Liver (tissue), 9 donors: ENCODE data around the gene EML2. TPM values are rescaled to one million over a fixed set of nuclear protein-coding genes. Genes with fewer than 3 reads are reported as not detected.
A peak's percentile ranks its signal among the peaks of the same experiment; 100 is the strongest.

ENCODE experiments used
- DNase-seq: peaks from one replicate; pipeline ENCODE4 v3.0.0-alpha.2; 2017; ENCODE audit warnings: low spot score
- H3K27ac ChIP-seq, 2 donors: one replicate each; pipeline ENCODE4 v1.7.0; 2013; ENCODE audit warnings: inconsistent platforms in 2 of 2, low read length in 2 of 2, control low read depth in 1 of 2, low read depth in 1 of 2, mild to moderate bottlenecking in 1 of 2
- H3K27me3 ChIP-seq, 4 donors: one replicate each; pipeline versions ENCODE4 v1.6.1 to v1.7.0; 2013; ENCODE audit warnings: low read length in 3 of 4, inconsistent platforms in 1 of 4, mild to moderate bottlenecking in 1 of 4, moderate library complexity in 1 of 4; ENCODE audit not compliant: control insufficient read depth in 4 of 4, insufficient read depth in 4 of 4
- H3K36me3 ChIP-seq, 4 donors: one replicate each; pipeline versions ENCODE4 v1.6.1 to v1.7.0; 2013; ENCODE audit warnings: low read length in 3 of 4, mild to moderate bottlenecking in 3 of 4, low read depth in 1 of 4, moderate library complexity in 1 of 4; ENCODE audit not compliant: control insufficient read depth in 4 of 4, insufficient read depth in 3 of 4
- H3K4me1 ChIP-seq, 4 donors: one replicate each; pipeline versions ENCODE4 v1.6.1 to v1.7.0; 2013; ENCODE audit warnings: low read length in 3 of 4, mild to moderate bottlenecking in 3 of 4, moderate library complexity in 1 of 4; ENCODE audit not compliant: control insufficient read depth in 4 of 4, insufficient read depth in 4 of 4
- H3K4me3 ChIP-seq, 3 donors: one replicate each; pipeline versions ENCODE4 v1.6.1 to v1.7.0; 2013; ENCODE audit warnings: low read length in 3 of 3, control low read depth in 1 of 3, low read depth in 1 of 3, mild to moderate bottlenecking in 1 of 3
- H3K9ac ChIP-seq, 2 donors: one replicate each; pipeline ENCODE4 v1.7.0; 2013; ENCODE audit warnings: low read length in 2 of 2, mild to moderate bottlenecking in 2 of 2, moderate library complexity in 2 of 2, control low read depth in 1 of 2, low read depth in 1 of 2
- H3K9me3 ChIP-seq, 4 donors: one replicate each; pipeline versions ENCODE4 v1.6.1 to v1.7.0; 2013; ENCODE audit warnings: low read length in 3 of 4; ENCODE audit not compliant: control insufficient read depth in 4 of 4
- EGR1 ChIP-seq, 2 donors: IDR thresholded peaks; 2 replicates each; pipeline ENCODE4 v1.6.1; 2016 to 2018; ENCODE audit warnings: antibody characterized with exemption in 2 of 2, low read depth in 2 of 2
- GABPA ChIP-seq, 2 donors: IDR thresholded peaks in 1 of 2; conservative IDR thresholded peaks in 1 of 2; 2 replicates each; pipeline ENCODE4 v1.6.1; 2016; ENCODE audit warnings: antibody characterized with exemption in 2 of 2, mild to moderate bottlenecking in 1 of 2, moderate library complexity in 1 of 2
- HNF4A ChIP-seq, 2 donors: conservative IDR thresholded peaks; 2 replicates each; pipeline ENCODE4 v1.6.1; 2016; ENCODE audit warnings: antibody characterized with exemption in 2 of 2, mild to moderate bottlenecking in 2 of 2
- NR2F2 ChIP-seq: IDR thresholded peaks from 2 replicates; pipeline ENCODE4 v1.6.1; 2016; ENCODE audit warnings: antibody characterized with exemption
- RAD21 ChIP-seq, 2 donors: IDR thresholded peaks; 2 replicates each; pipeline ENCODE4 v1.6.1; 2016; ENCODE audit warnings: antibody characterized with exemption in 2 of 2, mild to moderate bottlenecking in 2 of 2
- RXRA ChIP-seq, 2 donors: IDR thresholded peaks; 2 replicates each; pipeline ENCODE4 v1.6.1; 2017 to 2018; ENCODE audit warnings: antibody characterized with exemption in 2 of 2, mild to moderate bottlenecking in 1 of 2
- SP1 ChIP-seq: IDR thresholded peaks from 2 replicates; pipeline ENCODE4 v1.6.1; 2018; ENCODE audit warnings: antibody characterized with exemption, mild to moderate bottlenecking
- TAF1 ChIP-seq: conservative IDR thresholded peaks from 2 replicates; pipeline ENCODE4 v1.6.1; 2016; ENCODE audit warnings: antibody characterized with exemption, mild to moderate bottlenecking
- YY1 ChIP-seq: IDR thresholded peaks from 2 replicates; pipeline ENCODE4 v1.6.1; 2016; ENCODE audit warnings: antibody characterized with exemption, mild to moderate bottlenecking
- WGBS: extraction: QIAGEN DNeasy Blood & Tissue Kit; methylation state at CpG from one replicate; pipeline ENCODE4 v1.1.7; 2013; 5-methylcytosine and 5-hydroxymethylcytosine counted together
- polyA plus RNA-seq, 2 donors: library from polyadenylated mRNA; stranded (reverse) in 1 of 2; unstranded in 1 of 2; fragments of 200-250 nt in 1 of 2; fragments of >200 nt in 1 of 2; fragmentation: Nextera tagmentation in 1 of 2; extraction: Ambion mirVana in 1 of 2; gene quantifications; one replicate each; pipeline versions ENCODE4 v1.2.1 to v1.2.3, GENCODE V29; 2013 to 2015
- total RNA-seq, 2 donors: library from RNA; depleted of rRNA; stranded (reverse); fragments of >200 nt; gene quantifications; one replicate each; pipeline ENCODE4 v1.2.3, GENCODE V29; 2014
- TF ChIP-seq, protein P1 (sequence below): IDR thresholded peaks from 2 replicates; pipeline ENCODE4 v1.6.1; 2016; ENCODE audit warnings: antibody characterized with exemption
- TF ChIP-seq, protein P2 (sequence below): fragments of 150-350 bp; IDR thresholded peaks from 2 replicates; pipeline ENCODE4 v1.5.1; 2017; ENCODE audit warnings: improper control_type of control experiment, low read depth, low read length; ENCODE audit not compliant: missing input control
- donor health status: healthy.
- donor health status: healthy.
- donor health status: healthy.
- donor health status: healthy.
- donor health status: healthy.

Gene EML2
- total and polyA plus RNA-seq, 4 donors = 1.1 to 10.4 (median 9.0) TPM

DNA sequence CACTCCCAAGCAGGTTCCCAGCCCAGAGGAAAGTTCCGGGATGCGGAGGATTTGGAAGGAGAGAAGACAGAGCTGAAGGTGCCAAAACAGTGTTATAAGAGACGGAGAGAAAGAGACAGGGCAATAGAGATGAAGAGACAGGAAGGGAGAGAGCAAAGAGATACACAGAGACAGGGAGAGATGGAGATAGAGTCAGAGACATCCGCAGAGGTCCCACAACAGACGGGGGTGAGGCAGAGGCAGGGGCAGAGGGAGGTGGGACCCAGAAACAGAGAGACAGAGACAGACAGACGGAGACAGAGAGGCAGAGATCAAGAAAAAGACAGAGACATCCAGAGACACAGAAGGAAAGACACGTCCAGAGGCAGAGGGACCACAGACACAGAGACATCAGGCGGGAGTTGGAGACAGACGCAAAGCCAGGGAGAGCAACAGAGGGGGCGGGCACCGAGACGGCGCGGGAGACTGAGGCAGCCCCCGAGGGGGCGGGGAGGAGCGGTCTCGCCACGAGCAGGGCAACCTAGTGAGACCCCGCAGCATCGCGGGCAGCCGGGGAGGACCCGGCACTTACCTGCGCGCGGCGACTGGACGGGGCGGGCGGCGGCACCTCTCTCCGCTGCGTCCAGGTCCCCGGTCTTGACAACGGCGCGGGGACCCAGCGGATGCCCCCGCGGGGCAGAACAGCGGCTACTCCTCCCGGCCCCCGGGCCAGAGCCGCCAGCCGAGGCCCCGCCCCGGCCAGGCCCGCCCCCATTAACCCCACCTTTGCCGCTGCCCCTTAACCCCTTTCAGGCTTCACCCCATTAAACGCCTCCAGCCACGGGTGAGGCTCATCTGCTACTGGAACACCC lies 37.4 kb downstream of the EML2 start, which contains the start of gene GPR4:
Gene GPR4 (minus strand): TSS at position 689 of the 851 bp plus-strand sequence. CDS start 10,346 bp downstream, outside the sequence.
- Histone ChIP-seq H3K4me1 (peaks cover 0 to 11% (median under 1%) of the 10 kb centered on the region in 4 donors), H3K9ac (peak within 1 kb of the TSS in 1 of 2 donors; percentile 31)
- 5% methylated on average over 52 of the region's 52 CpGs for WGBS

DNA sequence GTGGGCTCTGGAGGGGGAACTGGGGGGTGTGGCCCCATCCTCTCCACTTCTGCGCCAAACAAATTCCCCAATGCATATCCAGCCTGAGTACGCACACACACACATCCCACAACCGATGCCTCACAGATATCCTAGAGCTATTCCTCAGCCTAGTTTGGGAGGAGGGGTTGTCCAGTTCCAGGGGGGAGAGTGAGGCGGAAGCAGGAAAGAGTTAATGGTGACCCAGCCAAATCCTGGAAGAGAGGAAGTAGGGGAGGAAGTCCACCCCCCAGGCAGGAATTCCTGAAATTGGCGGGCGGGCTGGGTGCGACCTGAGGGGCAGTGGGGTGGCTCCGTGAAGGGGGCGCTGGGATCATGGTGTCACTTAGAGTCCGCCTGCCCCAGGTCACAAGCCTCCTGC lies 38.1 kb downstream of the EML2 start:
- DNase-seq = no peak
- 17% methylated on average over 10 of the region's 10 CpGs for WGBS
- Histone ChIP-seq H3K9me3 (no peaks in the 10 kb centered on the region), H3K36me3 (no peaks in the 10 kb centered on the region), H3K4me1 (peaks cover 0 to 11% (median under 1%) of the 10 kb centered on the region in 4 donors), H3K4me3 (peak overlapping the region; percentile 11 to 47 (median 47)), H3K27ac (peak overlapping the region; percentile 46 to 48), H3K9ac (peak overlapping the region in 1 of 2 donors; percentile 31), H3K27me3 (peaks cover 0 to 7% (median 5%) of the 10 kb centered on the region in 4 donors)
- TF ChIP-seq EGR1 (IDR thresholded peaks at IDR 0.05; ENCODE audit: low read depth in 2 of 2) (no peak), GABPA (IDR thresholded peaks at IDR 0.05 in 1 of 2, conservative IDR thresholded peaks at IDR 0.05 in 1 of 2) (no peak), HNF4A (conservative IDR thresholded peaks at IDR 0.05) (no peak), YY1 (no peak), NR2F2 (peak; percentile 54)
- TF ChIP-seq, protein P1, sequence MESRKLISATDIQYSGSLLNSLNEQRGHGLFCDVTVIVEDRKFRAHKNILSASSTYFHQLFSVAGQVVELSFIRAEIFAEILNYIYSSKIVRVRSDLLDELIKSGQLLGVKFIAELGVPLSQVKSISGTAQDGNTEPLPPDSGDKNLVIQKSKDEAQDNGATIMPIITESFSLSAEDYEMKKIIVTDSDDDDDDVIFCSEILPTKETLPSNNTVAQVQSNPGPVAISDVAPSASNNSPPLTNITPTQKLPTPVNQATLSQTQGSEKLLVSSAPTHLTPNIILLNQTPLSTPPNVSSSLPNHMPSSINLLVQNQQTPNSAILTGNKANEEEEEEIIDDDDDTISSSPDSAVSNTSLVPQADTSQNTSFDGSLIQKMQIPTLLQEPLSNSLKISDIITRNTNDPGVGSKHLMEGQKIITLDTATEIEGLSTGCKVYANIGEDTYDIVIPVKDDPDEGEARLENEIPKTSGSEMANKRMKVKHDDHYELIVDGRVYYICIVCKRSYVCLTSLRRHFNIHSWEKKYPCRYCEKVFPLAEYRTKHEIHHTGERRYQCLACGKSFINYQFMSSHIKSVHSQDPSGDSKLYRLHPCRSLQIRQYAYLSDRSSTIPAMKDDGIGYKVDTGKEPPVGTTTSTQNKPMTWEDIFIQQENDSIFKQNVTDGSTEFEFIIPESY = no peak

More for the DNA sequence above, 37.4 kb downstream of the EML2 start, which contains the start of gene GPR4:
- Histone ChIP-seq H3K27me3 (peaks cover 0 to 7% (median 5%) of the 10 kb centered on the region in 4 donors), H3K36me3 (no peaks in the 10 kb centered on the region), H3K9me3 (no peaks in the 10 kb centered on the region), H3K27ac (peak within 1 kb of the TSS; percentile 46 to 48), H3K4me3 (peak within 1 kb of the TSS; percentile 11 to 47 (median 47))
- no peak for TF ChIP-seq RXRA (IDR thresholded peaks at IDR 0.05)
- TF ChIP-seq YY1 = no peak
- TF ChIP-seq TAF1 = no peak
- TF ChIP-seq, protein P2, sequence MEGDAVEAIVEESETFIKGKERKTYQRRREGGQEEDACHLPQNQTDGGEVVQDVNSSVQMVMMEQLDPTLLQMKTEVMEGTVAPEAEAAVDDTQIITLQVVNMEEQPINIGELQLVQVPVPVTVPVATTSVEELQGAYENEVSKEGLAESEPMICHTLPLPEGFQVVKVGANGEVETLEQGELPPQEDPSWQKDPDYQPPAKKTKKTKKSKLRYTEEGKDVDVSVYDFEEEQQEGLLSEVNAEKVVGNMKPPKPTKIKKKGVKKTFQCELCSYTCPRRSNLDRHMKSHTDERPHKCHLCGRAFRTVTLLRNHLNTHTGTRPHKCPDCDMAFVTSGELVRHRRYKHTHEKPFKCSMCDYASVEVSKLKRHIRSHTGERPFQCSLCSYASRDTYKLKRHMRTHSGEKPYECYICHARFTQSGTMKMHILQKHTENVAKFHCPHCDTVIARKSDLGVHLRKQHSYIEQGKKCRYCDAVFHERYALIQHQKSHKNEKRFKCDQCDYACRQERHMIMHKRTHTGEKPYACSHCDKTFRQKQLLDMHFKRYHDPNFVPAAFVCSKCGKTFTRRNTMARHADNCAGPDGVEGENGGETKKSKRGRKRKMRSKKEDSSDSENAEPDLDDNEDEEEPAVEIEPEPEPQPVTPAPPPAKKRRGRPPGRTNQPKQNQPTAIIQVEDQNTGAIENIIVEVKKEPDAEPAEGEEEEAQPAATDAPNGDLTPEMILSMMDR = no peak
- TF ChIP-seq, protein P1 = no peak
- no peak for TF ChIP-seq EGR1 (IDR thresholded peaks at IDR 0.05; ENCODE audit: low read depth in 2 of 2)
- TF ChIP-seq SP1 = no peak
- TF ChIP-seq NR2F2 = no peak
- TF ChIP-seq RAD21 (IDR thresholded peaks at IDR 0.05) = no peak
- no peak for TF ChIP-seq HNF4A (conservative IDR thresholded peaks at IDR 0.05)
- DNase-seq = no peak
